Omental fat pad (tissue), 4 donors: ENCODE measurements around the gene SCYGR2. TPM values are rescaled to one million over a fixed set of nuclear protein-coding genes. Genes with fewer than 3 reads are reported as not detected.

Experiments
- ATAC-seq: fragments of 150-250 bp; one replicate; pipeline ENCODE4 v1.9.1; 2016; ENCODE audit warnings: mild to moderate bottlenecking, moderate library complexity; ENCODE audit not compliant: low FRiP score
- DNase-seq: peaks from one replicate; pipeline ENCODE4 v3.0.0-alpha.2; 2019; ENCODE audit warnings: low spot score
- CTCF ChIP-seq, 3 donors: fragments of 450-650 bp; IDR thresholded peaks; one replicate each; pipeline ENCODE4 v1.5.1; 2016 to 2017; ENCODE audit warnings: antibody characterized with exemption in 3 of 3, mild to moderate bottlenecking in 3 of 3, moderate library complexity in 2 of 3
- total RNA-seq, 4 donors: library from RNA; depleted of rRNA; stranded (reverse); fragments of >200 nt; gene quantifications; one replicate each; pipeline ENCODE4 v1.1.0, GENCODE V29; 2016

SCYGR2 gene
- total RNA-seq, 4 donors from 2014 or later = not detected

GRCh38 chr2:227595797-227596196 lies 2.9 kb upstream of the SCYGR2 start:
- TF ChIP-seq CTCF (IDR thresholded peaks at IDR 0.05) = no peak
- no peak for DNase-seq
- no peak for ATAC-seq

- DNase-seq (no peak), ATAC-seq (no peak)
- TF ChIP-seq CTCF (IDR thresholded peaks at IDR 0.05) = no peak
These were observed 1.7 kb upstream of the SCYGR2 start for GRCh38 chr2:227597036-227597435.

- ATAC-seq = no peak
- TF ChIP-seq CTCF (IDR thresholded peaks at IDR 0.05) = no peak
- DNase-seq = no peak
These were observed 695 bp upstream of the SCYGR2 start for GRCh38 chr2:227597998-227598397.

GRCh38 chr2:227602358-227602757 lies 3.7 kb downstream of the SCYGR2 start:
- ATAC-seq = no peak
- DNase-seq = no peak
- no peak for TF ChIP-seq CTCF (IDR thresholded peaks at IDR 0.05)

GRCh38 chr2:227606476-227606875 lies 7.8 kb downstream of the SCYGR2 start:
- TF ChIP-seq CTCF (IDR thresholded peaks at IDR 0.05) = no peak
- ATAC-seq = peak; percentile 77
- DNase-seq = no peak

- DNase-seq = no peak
- TF ChIP-seq CTCF (IDR thresholded peaks at IDR 0.05) = no peak
- no peak for ATAC-seq
These were observed 9.2 kb downstream of the SCYGR2 start for GRCh38 chr2:227607941-227608340.

- TF ChIP-seq CTCF (IDR thresholded peaks at IDR 0.05) = no peak
- ATAC-seq (no peak), DNase-seq (no peak)
These were observed 10.1 kb downstream of the SCYGR2 start for GRCh38 chr2:227608561-227609338.
